LNCAP (cell line): ENCODE data around the gene RPAP2.

Source experiments
- CTCF ChIP-seq: fragments of 450-650 bp; IDR thresholded peaks from 2 replicates; pipeline ENCODE4 v1.5.1; 2017; ENCODE audit warnings: mild to moderate bottlenecking

Gene RPAP2

GRCh38 chr1:92298573-92299476, at the start of gene RPAP2, which contains the start of gene GLMN:
RPAP2 (plus strand) TSS chr1:92299059; CDS start chr1:92299074, 15 bp downstream.
GLMN (minus strand) TSS chr1:92298987; CDS start chr1:92297999, 988 bp downstream.
- TF ChIP-seq CTCF = peak; percentile 15; the same call in 1 of the 2 replicates

- no peak for TF ChIP-seq CTCF
Observed at GRCh38 chr1:92259350-92259749, 39.5 kb upstream of the RPAP2 start.

- no peak for TF ChIP-seq CTCF
Observed at GRCh38 chr1:92262516-92262915, 36.3 kb upstream of the RPAP2 start.

- TF ChIP-seq CTCF = no peak
Observed at GRCh38 chr1:92273039-92273438, 25.8 kb upstream of the RPAP2 start.

GRCh38 chr1:92274939-92275338, 23.9 kb upstream of the RPAP2 start:
- TF ChIP-seq CTCF = no peak

- no peak for TF ChIP-seq CTCF
Observed at GRCh38 chr1:92276082-92276481, 22.8 kb upstream of the RPAP2 start.

GRCh38 chr1:92277105-92277723, 21.6 kb upstream of the RPAP2 start:
- no peak for TF ChIP-seq CTCF
